Epithelial cell of proximal tubule (primary cell): Measurements from ENCODE around the gene VSX1. TPM values are rescaled to one million over a fixed set of nuclear protein-coding genes. Genes with fewer than 3 reads are reported as not detected.

Experiments
- DNase-seq: peaks from one replicate; pipeline ENCODE4 v3.0.0-alpha.2; 2011; ENCODE audit warnings: low read depth
- H3K4me3 ChIP-seq: 2 replicates; pipeline ENCODE4 v1.5.1; 2011; ENCODE audit warnings: low read depth, mild to moderate bottlenecking, low read length
- CTCF ChIP-seq: conservative IDR thresholded peaks from 2 replicates; pipeline ENCODE4 v1.5.1; 2012; ENCODE audit warnings: low read depth, mild to moderate bottlenecking, low read length
- total RNA-seq: library from RNA; depleted of rRNA; stranded (reverse); fragments of >200 nt; gene quantifications from 2 replicates; pipeline ENCODE4 v1.2.3, GENCODE V29; 2015

VSX1 gene
- total RNA-seq, 1 donor from 2014 or later: not detected

DNA sequence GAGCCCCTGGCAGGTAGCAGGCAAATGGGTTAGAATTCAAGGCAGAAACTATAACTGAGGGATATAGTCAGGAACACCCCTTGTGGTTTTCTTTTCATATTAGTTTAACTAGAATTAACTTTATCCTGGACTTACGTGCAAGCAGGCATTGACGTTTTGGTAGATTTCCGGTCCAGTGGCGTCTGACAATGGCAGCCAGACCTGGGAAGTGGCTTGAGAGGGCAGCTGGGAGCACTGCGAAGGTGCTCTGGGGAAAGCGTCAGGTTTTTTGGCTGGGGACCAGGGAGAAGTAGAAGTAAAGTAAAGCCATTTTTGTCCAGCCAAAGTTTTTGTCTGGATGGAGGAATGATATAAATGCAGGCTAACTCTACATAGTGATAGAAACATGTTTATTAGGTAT lies 15.6 kb downstream of the VSX1 start:
- no peak for DNase-seq
- TF ChIP-seq CTCF: no peak

DNA sequence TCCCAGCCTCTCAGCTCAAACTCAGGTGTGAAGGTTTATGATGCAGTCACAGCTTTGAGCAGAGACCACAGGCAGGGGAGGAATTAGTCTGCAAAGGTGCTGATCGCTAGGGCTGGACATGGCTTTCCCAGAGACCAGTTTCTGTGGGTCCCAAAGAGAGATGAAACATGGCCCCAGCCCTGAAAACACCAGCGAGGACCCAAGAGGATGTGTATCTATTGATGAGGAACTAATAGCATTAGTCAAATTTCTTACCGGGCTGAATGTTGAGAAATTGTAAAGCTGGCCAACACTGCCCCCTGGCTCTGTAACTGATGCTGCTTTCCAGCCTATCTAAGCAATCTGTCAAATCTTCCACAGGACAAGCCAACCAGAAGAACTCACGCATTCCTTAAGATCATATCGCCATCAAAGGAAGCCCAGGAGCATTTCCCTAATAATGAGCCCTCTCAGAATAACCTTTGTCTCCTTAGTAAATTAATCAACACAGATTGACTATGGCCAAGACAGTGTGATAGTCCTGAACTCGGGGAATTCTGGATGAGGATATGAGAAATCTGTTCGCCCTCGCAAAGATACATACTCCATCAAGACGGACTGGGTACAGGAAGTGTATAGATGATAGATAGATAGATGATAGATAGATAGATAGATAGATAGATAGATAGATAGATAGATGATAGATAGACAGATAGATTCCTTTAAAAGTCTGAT lies 16.2 kb downstream of the VSX1 start:
- DNase-seq: no peak
- TF ChIP-seq CTCF: peak; percentile 88
- H3K4me3 ChIP-seq: no peak overlapping the region

More for the DNA sequence above, 15.6 kb downstream of the VSX1 start:
- no peak overlapping the region for H3K4me3 ChIP-seq

GRCh38 chr20:25065072-25065624 lies 16.8 kb downstream of the VSX1 start:
- no peak for DNase-seq
- TF ChIP-seq CTCF: no peak

DNA sequence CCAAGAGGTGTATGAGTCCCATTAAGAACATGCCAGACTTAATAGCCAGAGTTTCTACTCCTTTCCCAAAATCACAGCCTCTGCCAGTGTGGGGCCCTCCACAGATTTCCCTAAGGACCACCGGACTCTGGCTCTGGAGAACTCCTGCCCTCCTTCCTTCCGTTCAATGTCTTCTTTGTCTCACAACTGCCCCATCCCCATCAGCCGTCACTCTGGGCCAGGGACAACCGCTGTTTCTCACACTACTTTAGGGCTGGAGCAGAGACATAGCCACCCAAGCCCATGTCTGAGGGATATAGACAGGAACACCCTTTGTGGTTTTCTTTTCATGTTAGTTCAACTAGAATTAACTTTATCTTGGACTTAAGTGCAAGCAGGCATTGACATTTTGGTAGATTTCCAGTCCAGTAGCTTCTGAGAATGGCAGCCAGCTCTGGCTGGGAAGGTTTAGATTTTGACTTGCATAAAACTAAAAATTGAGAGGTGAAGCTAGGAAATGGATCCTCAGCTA lies 17.3 kb downstream of the VSX1 start:
- TF ChIP-seq CTCF: no peak
- no peak overlapping the region for H3K4me3 ChIP-seq
- no peak for DNase-seq

More at GRCh38 chr20:25065072-25065624, 16.8 kb downstream of the VSX1 start:
- H3K4me3 ChIP-seq: no peak overlapping the region

GRCh38 chr20:25063981-25064380 lies 18.0 kb downstream of the VSX1 start:
- no peak for TF ChIP-seq CTCF
- DNase-seq: no peak
- no peak overlapping the region for H3K4me3 ChIP-seq

GRCh38 chr20:25063546-25063945 lies 18.4 kb downstream of the VSX1 start:
- no peak overlapping the region for H3K4me3 ChIP-seq
- no peak for TF ChIP-seq CTCF
- DNase-seq: no peak
